Fibroblast of mammary gland (primary cell): ENCODE data around the gene HHATL.

Experiments
- DNase-seq: peaks from one replicate; pipeline ENCODE4 v3.0.0-alpha.2; 2010; ENCODE audit warnings: low read depth
- H3K4me3 ChIP-seq: 2 replicates; pipeline ENCODE4 v1.5.1; 2011; ENCODE audit warnings: low read depth, mild to moderate bottlenecking, low read length, moderate library complexity; ENCODE audit not compliant: control insufficient read depth
- TF ChIP-seq, protein P1 (sequence below): conservative IDR thresholded peaks from 2 replicates; pipeline ENCODE4 v1.5.1; 2011; ENCODE audit warnings: low read depth, low read length, inconsistent platforms; ENCODE audit not compliant: control insufficient read depth, insufficient read depth

HHATL gene

DNA sequence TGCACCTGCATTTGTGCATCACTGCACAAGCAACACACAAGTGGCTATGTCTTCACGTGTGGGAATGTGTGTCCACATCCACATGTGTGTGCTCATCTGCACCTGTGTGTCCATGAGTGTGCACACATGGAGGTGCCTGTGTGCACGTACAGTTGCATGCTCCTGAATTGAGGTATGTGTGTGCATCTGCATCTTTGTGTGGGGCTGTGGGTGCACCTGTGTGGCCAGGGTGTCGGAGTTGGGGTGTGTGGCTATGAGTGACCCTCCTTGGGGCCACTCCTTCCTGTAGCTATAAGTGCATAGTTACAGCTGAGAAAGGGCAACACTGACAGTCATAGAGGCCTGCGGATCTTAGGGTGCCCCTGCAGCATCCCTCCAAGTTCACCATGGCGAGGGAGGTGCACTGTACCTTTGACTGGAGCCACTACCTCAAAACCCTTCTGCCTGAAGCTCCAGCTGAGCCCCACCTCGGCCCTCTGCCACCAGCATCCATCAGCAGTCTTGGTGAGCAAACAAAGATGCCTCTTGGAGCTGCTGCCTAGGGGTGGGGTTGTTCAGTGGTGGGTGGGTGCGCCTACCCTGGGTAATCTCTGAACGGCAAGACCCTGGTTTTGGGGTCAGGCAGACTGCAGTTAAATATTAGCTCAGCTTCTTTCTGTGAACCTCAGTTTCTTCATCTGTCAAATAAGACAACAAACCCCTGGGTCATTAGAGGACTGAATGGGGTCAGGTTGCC is 5.2 kb upstream of the HHATL start:
- no peak overlapping the region for H3K4me3 ChIP-seq
- TF ChIP-seq, protein P1, sequence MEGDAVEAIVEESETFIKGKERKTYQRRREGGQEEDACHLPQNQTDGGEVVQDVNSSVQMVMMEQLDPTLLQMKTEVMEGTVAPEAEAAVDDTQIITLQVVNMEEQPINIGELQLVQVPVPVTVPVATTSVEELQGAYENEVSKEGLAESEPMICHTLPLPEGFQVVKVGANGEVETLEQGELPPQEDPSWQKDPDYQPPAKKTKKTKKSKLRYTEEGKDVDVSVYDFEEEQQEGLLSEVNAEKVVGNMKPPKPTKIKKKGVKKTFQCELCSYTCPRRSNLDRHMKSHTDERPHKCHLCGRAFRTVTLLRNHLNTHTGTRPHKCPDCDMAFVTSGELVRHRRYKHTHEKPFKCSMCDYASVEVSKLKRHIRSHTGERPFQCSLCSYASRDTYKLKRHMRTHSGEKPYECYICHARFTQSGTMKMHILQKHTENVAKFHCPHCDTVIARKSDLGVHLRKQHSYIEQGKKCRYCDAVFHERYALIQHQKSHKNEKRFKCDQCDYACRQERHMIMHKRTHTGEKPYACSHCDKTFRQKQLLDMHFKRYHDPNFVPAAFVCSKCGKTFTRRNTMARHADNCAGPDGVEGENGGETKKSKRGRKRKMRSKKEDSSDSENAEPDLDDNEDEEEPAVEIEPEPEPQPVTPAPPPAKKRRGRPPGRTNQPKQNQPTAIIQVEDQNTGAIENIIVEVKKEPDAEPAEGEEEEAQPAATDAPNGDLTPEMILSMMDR = no peak
- no peak for DNase-seq

DNA sequence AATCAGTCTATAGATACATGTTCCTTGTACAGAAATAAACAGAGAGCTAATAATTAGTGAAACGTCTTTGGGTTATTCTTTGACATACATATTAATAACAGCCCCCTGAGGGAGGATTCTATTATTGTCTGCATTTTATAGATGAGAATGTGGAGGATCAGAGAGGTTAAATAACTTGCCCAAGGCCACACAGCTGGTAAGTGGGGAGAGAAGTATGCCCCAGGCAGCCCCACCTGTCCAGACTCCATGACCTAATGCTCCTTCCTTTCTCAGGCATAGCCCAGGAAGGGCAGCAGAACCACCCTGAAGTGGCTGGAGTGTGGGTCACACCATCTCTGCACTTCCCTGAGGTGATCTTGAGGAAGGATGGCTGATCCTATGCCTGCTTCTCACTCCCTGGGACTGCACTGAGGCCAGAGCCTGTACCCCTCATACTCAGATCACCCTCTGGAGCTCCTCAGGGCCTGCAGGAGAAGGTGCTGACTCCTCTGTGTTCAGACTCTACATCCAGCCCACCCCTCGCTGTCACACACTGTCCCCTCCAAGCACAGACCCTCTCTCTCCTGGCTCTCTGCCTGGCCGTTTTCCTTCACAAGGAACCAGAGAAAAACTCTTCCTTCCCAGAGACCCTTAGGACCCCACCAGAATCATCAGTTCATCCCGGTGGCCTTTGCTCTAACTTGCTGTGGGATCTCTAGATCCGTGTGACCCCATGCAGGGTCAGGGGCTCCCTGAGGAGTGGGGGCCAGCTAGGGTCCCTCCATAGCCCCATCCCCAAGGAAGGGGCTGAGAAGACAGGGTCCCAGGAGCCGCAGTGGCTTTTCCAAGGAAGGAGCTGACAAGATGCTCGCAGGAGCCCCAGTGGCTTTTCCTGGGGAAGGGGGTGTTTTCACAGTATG is 4.4 kb upstream of the HHATL start:
- no peak overlapping the region for H3K4me3 ChIP-seq
- TF ChIP-seq, protein P1 = no peak
- no peak for DNase-seq

DNA sequence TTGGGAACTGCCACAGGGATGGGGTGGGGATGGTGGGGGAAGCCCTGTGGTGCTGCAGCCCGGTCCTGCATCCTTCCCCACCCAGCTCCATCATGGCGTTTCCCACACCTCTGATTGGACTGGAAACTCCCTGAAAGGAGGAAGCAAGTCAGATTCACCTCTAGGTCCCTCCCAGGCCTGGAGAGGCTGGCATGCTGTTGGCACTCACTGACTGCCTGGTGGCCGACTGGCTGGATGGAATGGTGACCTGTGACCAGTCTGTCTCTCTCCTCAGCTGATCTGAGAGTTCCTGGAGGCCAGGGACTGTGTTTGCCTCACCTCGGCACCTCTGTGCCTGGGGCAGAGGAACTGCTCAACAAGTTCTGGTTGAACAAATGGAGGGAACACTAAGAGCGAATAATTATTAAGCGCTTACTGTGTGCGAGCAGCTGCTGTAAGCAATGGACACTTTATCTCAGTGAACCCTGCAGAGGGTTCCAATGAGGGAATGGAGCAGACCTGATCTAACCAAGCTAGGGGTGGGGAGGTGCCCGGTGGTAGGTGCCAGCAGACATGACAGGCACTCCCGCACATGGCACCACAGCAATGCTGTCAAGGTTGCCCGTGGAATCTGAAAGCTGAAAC is 3.5 kb upstream of the HHATL start:
- DNase-seq = no peak
- TF ChIP-seq, protein P1 = no peak
- H3K4me3 ChIP-seq = no peak overlapping the region

DNA sequence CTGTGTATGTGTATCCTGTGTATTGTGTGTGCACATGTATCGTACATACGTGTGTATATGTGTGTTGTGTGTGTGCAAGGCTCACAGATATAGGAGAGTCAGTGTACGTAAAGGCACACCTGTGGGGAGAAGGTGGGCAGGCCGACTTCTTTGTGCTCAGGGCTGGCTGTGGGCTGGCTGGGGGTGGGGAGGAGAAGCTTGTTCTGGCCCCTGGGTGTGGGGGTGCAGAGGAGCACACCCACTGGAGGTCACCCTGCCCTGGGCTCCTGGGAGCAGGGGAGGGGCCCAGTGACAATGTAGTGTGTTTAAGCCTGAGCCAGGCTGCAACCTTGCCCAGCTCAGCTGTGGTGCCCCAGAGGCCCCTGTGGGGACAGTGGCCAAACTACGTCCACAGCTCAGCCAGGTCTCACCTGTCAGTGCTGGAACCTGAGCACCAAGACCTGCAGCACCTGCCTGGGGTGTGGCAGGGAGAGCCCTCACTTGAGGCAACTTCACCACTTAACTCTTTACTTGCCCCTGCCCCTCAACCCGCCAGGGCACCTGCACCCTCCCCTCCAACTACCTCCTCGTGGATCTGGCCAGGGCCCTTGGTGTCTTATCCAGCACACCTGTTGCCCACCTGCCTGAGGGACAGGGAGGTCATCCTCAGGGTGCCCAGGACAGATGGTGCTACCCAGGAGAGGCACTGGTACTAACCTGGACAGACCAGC is 2.6 kb upstream of the HHATL start:
- no peak for DNase-seq
- TF ChIP-seq, protein P1 = no peak
- H3K4me3 ChIP-seq = no peak overlapping the region

DNA sequence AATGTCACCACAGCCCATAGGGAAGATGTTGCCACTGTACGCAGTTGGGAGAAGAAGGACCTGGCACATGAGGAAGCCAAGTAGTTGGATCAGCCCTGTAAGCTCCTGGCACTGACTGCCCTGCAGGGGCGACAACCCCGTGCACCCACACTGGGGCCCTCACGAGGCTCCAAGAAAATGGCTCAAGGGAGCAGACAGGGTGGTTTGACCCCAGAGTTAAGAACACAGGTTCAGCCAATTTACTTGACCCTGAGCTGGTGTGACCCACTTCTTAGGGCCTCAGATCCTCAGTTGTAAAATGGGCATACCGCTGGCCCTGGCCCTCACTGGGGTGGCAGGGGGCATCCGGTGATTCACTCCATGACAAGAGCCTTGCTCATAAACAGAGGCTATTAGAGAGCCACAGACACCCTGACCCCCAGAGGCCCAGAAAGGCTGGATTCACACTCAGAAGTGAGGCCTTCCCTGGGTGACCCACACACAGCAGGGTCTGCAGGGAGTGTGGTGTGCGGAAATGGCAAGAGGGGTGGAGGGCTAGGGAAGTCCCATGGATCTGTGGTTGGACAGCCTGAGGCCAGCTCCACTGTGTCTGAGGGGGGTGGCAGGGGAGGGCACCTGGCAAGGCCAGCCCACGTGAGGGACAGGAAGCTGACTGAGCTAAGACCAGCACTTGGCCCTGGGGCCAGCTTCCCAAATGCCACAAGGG is 1.7 kb upstream of the HHATL start:
- no peak overlapping the region for H3K4me3 ChIP-seq
- TF ChIP-seq, protein P1 = no peak
- no peak for DNase-seq

DNA sequence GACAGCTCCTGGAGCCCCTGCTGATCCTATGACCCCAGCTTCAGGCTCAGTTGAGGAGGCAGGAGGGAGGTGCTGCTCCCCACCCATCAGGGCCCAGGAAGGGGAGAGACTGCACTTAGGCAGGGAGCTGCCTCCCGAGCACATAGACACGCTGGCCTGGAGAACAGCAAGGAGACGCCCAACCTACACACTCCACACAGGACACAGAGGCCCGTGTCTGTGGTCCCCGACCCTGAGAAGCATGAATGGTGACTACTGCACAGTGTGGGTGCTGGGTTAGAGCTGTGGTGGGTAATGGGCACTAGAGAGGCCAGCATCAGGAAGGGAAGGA is 1.1 kb upstream of the HHATL start:
- no peak overlapping the region for H3K4me3 ChIP-seq
- no peak for DNase-seq
- TF ChIP-seq, protein P1 = no peak
